GM11168 (cell line): ENCODE results near the gene CYP8B1.
"Not testable (repeated sequence)": the region's sequence is repeated elsewhere in the genome, so short reads cannot be mapped to it uniquely, and the experiment has no call there.

Source experiments
- in situ Hi-C: fragments of 300-500 bp; cut with MboI; formaldehyde crosslinking; loops from one replicate; pipeline ENCODE4 v1.12.0; 2022; ENCODE audit warnings: low sequenced_read_pairs; ENCODE audit not compliant: unreplicated experiment

CYP8B1 gene

GRCh38 chr3:42887084-42887483 is 11.4 kb upstream of the CYP8B1 start:
- in situ Hi-C loops: no loop called here

- in situ Hi-C loops: no loop called here
Measured at GRCh38 chr3:42886294-42886822, 10.7 kb upstream of the CYP8B1 start.

- in situ Hi-C loops: no loop called here
Measured at GRCh38 chr3:42884324-42884723, 8.6 kb upstream of the CYP8B1 start.

GRCh38 chr3:42883251-42883930 is 7.7 kb upstream of the CYP8B1 start:
- in situ Hi-C loops: not testable (repeated sequence)

- in situ Hi-C loops: no loop called here
Measured at GRCh38 chr3:42880601-42881451, 5.1 kb upstream of the CYP8B1 start.

- in situ Hi-C loops: no loop called here
Measured at GRCh38 chr3:42880183-42880582, 4.5 kb upstream of the CYP8B1 start.

GRCh38 chr3:42877881-42878280 is 2.2 kb upstream of the CYP8B1 start:
- in situ Hi-C loops: loop anchor here (10.0 kb wide), 1 partner anchor 103 kb away; the partner anchor contains the start of gene CCDC13

GRCh38 chr3:42876940-42877720 is 1.5 kb upstream of the CYP8B1 start:
- in situ Hi-C loops: loop anchor here (10.0 kb wide), 1 partner anchor 102 kb away; the partner anchor contains the start of gene CCDC13

- in situ Hi-C loops: loop anchor here (10.0 kb wide), 1 partner anchor 102 kb away; the partner anchor contains the start of gene CCDC13
Measured at GRCh38 chr3:42876401-42876800, 722 bp upstream of the CYP8B1 start.

GRCh38 chr3:42874749-42875148 is 930 bp downstream of the CYP8B1 start:
- in situ Hi-C loops: loop anchor here (10.0 kb wide), 1 partner anchor 100 kb away; the partner anchor contains the start of gene CCDC13

- in situ Hi-C loops: loop anchor here (10.0 kb wide), 1 partner anchor 99 kb away; the partner anchor contains the start of gene CCDC13
Measured at GRCh38 chr3:42873221-42873982, 2.3 kb downstream of the CYP8B1 start.

GRCh38 chr3:42872718-42873117 is 3.0 kb downstream of the CYP8B1 start:
- in situ Hi-C loops: loop anchor here (10.0 kb wide), 1 partner anchor 98 kb away; the partner anchor contains the start of gene CCDC13

- in situ Hi-C loops: loop anchor here (10.0 kb wide), 1 partner anchor 97 kb away; the partner anchor contains the start of gene CCDC13
Measured at GRCh38 chr3:42871592-42872196, 4.0 kb downstream of the CYP8B1 start.

- in situ Hi-C loops: no loop called here
Measured at GRCh38 chr3:42868841-42869240, 6.8 kb downstream of the CYP8B1 start.

GRCh38 chr3:42867138-42867537 is 8.5 kb downstream of the CYP8B1 start:
- in situ Hi-C loops: no loop called here

- in situ Hi-C loops: no loop called here
Measured at GRCh38 chr3:42865256-42865655, 10.4 kb downstream of the CYP8B1 start.

GRCh38 chr3:42864321-42864950 is 11.2 kb downstream of the CYP8B1 start:
- in situ Hi-C loops: no loop called here

- in situ Hi-C loops: no loop called here
Measured at GRCh38 chr3:42856544-42856943, 19.1 kb downstream of the CYP8B1 start.
